ENCODE results near the gene SOS2. TPM values are rescaled to one million over a fixed set of nuclear protein-coding genes. Genes with fewer than 3 reads are reported as not detected.

The SOS2 gene
- total RNA-seq, 3 donors from 2014 or later (not counting 1 experiment from before 2014, with no cell fraction given): 64.7 to 82.2 (median 69.5) TPM

DNA sequence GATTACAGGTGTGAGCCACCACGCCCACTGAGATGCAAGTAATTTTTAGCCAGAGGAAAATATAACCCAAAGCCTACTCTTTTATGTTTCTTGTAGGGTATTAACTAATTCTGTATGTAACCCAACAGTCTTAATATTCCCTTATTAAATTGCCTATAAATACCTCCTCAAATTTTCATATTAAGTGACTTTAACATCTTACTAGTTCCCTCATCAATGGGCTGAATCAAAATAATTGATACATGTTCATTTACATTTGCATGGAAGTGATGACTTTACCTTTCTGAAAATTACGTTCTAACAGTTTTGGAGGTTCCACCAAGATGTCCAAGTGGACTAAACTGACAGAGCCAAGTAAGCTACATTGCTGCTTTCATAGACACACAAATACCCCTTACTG is 3.1 kb downstream of the SOS2 start:
- 100% methylated on average over 1 of the region's 2 CpGs for WGBS (ENCODE audit: insufficient coverage)
- ATAC-seq (no peak), DNase-seq (no peak)
- no peaks in the 10 kb centered on the region for H3K36me3 ChIP-seq (ENCODE audit: control insufficient read depth, insufficient read depth, low read length)
- no peak overlapping the region for H3K4me3 ChIP-seq (ENCODE audit: low read length)
- no peaks in the 10 kb centered on the region for H3K27me3 Mint-ChIP-seq (ENCODE audit: low read depth in 2 of 2)
- H3K4me3 Mint-ChIP-seq: no peak overlapping the region
- H3K9me3 ChIP-seq (ENCODE audit: control insufficient read depth, insufficient read depth, low read length): no peaks in the 10 kb centered on the region
- H3K27me3 ChIP-seq (ENCODE audit: control insufficient read depth, insufficient read depth, low read length): no peaks in the 10 kb centered on the region
- TF ChIP-seq, protein P1, sequence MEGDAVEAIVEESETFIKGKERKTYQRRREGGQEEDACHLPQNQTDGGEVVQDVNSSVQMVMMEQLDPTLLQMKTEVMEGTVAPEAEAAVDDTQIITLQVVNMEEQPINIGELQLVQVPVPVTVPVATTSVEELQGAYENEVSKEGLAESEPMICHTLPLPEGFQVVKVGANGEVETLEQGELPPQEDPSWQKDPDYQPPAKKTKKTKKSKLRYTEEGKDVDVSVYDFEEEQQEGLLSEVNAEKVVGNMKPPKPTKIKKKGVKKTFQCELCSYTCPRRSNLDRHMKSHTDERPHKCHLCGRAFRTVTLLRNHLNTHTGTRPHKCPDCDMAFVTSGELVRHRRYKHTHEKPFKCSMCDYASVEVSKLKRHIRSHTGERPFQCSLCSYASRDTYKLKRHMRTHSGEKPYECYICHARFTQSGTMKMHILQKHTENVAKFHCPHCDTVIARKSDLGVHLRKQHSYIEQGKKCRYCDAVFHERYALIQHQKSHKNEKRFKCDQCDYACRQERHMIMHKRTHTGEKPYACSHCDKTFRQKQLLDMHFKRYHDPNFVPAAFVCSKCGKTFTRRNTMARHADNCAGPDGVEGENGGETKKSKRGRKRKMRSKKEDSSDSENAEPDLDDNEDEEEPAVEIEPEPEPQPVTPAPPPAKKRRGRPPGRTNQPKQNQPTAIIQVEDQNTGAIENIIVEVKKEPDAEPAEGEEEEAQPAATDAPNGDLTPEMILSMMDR (IDR thresholded peaks at IDR 0.05): no peak
- no peaks in the 10 kb centered on the region for H3K9me3 Mint-ChIP-seq
- H3K4me1 ChIP-seq (ENCODE audit: control insufficient read depth, insufficient read depth, low read length): peaks cover 20% of the 10 kb centered on the region
- H3K27ac ChIP-seq (ENCODE audit: low read length): no peak overlapping the region
- H3K4me1 Mint-ChIP-seq: peaks cover 58 to 59% of the 10 kb centered on the region in 2 donors
- no peaks in the 10 kb centered on the region for H3K36me3 Mint-ChIP-seq
- H3K27ac Mint-ChIP-seq: peak overlapping the region in 1 of 2 donors; percentile 96
- intact Hi-C loops (cut with micrococcal nuclease): loop anchor here (10.0 kb wide), 1 partner anchor 594 kb away; the partner anchor contains the start of gene DNAAF2

- Mint-ChIP-seq H3K9me3 (no peaks in the 10 kb centered on the region), H3K4me1 (peaks cover 65 to 66% of the 10 kb centered on the region in 2 donors), H3K4me3 (peak overlapping the region; percentile 50), H3K27me3 (ENCODE audit: low read depth in 2 of 2) (no peaks in the 10 kb centered on the region), H3K27ac (peak overlapping the region; percentile 74 to 75), H3K36me3 (no peaks in the 10 kb centered on the region)
- ATAC-seq: no peak
- 61% methylated on average over 5 of the region's 5 CpGs for WGBS (ENCODE audit: insufficient coverage)
- no peaks in the 10 kb centered on the region for H3K9me3 ChIP-seq (ENCODE audit: control insufficient read depth, insufficient read depth, low read length)
- peaks cover 17% of the 10 kb centered on the region for H3K4me1 ChIP-seq (ENCODE audit: control insufficient read depth, insufficient read depth, low read length)
- H3K36me3 ChIP-seq (ENCODE audit: control insufficient read depth, insufficient read depth, low read length): no peaks in the 10 kb centered on the region
- H3K4me3 ChIP-seq (ENCODE audit: low read length): no peak overlapping the region
- no peaks in the 10 kb centered on the region for H3K27me3 ChIP-seq (ENCODE audit: control insufficient read depth, insufficient read depth, low read length)
- TF ChIP-seq, protein P1 (IDR thresholded peaks at IDR 0.05): no peak
- intact Hi-C loops (cut with micrococcal nuclease): loop anchor here (10.0 kb wide), 1 partner anchor 591 kb away; the partner anchor contains the start of gene DNAAF2
- peak in 1 of 2 donors; percentile 24 for DNase-seq
- no peak overlapping the region for H3K27ac ChIP-seq (ENCODE audit: low read length)
Observed at GRCh38 chr14:50225974-50226297, 5.4 kb downstream of the SOS2 start.

GRCh38 chr14:50225067-50225973 is 6.1 kb downstream of the SOS2 start:
- Mint-ChIP-seq H3K4me1 (peaks cover 63% of the 10 kb centered on the region in 2 donors), H3K9me3 (no peaks in the 10 kb centered on the region), H3K27ac (peak overlapping the region; percentile 74 to 75), H3K27me3 (ENCODE audit: low read depth in 2 of 2) (no peaks in the 10 kb centered on the region), H3K4me3 (peak overlapping the region; percentile 50), H3K36me3 (no peaks in the 10 kb centered on the region)
- ATAC-seq: no peak
- Histone ChIP-seq H3K9me3 (ENCODE audit: control insufficient read depth, insufficient read depth, low read length) (no peaks in the 10 kb centered on the region), H3K36me3 (ENCODE audit: control insufficient read depth, insufficient read depth, low read length) (no peaks in the 10 kb centered on the region), H3K27me3 (ENCODE audit: control insufficient read depth, insufficient read depth, low read length) (no peaks in the 10 kb centered on the region), H3K27ac (ENCODE audit: low read length) (no peak overlapping the region), H3K4me3 (ENCODE audit: low read length) (no peak overlapping the region), H3K4me1 (ENCODE audit: control insufficient read depth, insufficient read depth, low read length) (peaks cover 17% of the 10 kb centered on the region)
- no peak for DNase-seq
- TF ChIP-seq, protein P1 (IDR thresholded peaks at IDR 0.05): no peak
- WGBS (ENCODE audit: insufficient coverage): 94% methylated on average over 4 of the region's 5 CpGs
- intact Hi-C loops (cut with micrococcal nuclease): loop anchor here (10.0 kb wide), 1 partner anchor 591 kb away; the partner anchor contains the start of gene DNAAF2

Measured in natural killer cell (primary cell).